Mammary epithelial cell (primary cell): ENCODE measurements around the gene PARD6A.

Source experiments
- CTCF ChIP-seq, 2 donors: IDR thresholded peaks in 1 of 2; conservative IDR thresholded peaks in 1 of 2; 2 replicates each; pipeline ENCODE4 v1.5.1; 2011 to 2012; ENCODE audit warnings: inconsistent platforms in 2 of 2, low read length in 2 of 2, mild to moderate bottlenecking in 2 of 2, control low read depth in 1 of 2, low read depth in 1 of 2; ENCODE audit not compliant: insufficient read depth in 1 of 2; ENCODE audit errors: extremely low read depth in 1 of 2
- EZH2 ChIP-seq: IDR thresholded peaks from 2 replicates; pipeline ENCODE4 v1.6.1; 2012; ENCODE audit warnings: low read length, inconsistent platforms, borderline replicate concordance

GRCh38 chr16:67651847-67652246, 8.9 kb upstream of the PARD6A start:
- no peak for TF ChIP-seq CTCF (conservative IDR thresholded peaks at IDR 0.05 in 1 of 2, IDR thresholded peaks at IDR 0.05 in 1 of 2; ENCODE audit: extremely low read depth in 1 of 2, insufficient read depth in 1 of 2, low read depth in 1 of 2, low read length in 2 of 2)
- TF ChIP-seq EZH2, result no peak
